Measurements from ENCODE around the gene SLC19A1.

Gene SLC19A1

DNA sequence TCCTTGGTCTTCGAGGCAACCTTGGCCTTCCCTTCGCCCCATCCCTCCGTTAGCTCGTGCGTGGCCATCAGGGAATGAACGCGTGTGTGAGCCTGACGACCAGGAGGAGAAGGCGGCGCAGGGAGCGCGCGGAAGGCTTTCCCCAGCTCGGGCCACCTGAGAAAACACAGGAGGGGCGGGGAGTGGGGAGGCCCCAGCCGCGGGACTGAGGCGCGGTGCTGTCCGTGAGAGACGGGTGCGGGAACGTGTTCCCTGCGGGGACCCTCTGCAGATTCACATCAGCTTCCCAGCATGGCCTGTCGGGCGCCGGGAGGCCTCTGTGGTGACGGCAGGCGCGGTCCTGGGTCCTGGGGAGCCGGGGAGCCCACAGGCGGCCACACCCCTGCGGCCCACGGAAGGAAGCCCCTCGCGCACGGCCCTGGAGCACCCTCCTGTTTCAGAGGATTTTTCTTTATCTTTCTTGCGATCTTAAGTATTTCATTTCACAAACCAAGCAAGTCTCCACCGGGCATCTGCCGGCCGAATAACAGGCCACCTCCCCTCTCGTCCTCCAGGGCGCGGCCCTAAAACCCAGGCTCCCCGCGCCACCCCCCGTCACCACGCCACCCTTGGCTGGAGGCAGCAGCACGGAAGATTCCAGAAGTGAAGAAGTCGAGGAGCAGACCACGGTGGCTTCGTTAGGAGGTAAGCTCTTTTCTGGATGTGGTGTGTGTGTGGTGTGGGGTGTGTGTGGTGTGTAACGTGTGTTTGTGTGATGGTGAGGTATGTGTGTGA, 66.3 kb downstream of the SLC19A1 start:
- no peak for TF ChIP-seq ZNF274 (IDR thresholded peaks at IDR 0.05; ENCODE audit: low read depth, low read length)
- no peak overlapping the region for H3K4me3 ChIP-seq (ENCODE audit: low read length)

- no peak for TF ChIP-seq ZNF274 (IDR thresholded peaks at IDR 0.05; ENCODE audit: low read depth, low read length)
- no peak overlapping the region for H3K4me3 ChIP-seq (ENCODE audit: low read length)
These were observed 67.1 kb downstream of the SLC19A1 start for GRCh38 chr21:45475004-45475685.

GRCh38 chr21:45474323-45474950, 67.8 kb downstream of the SLC19A1 start:
- H3K4me3 ChIP-seq (ENCODE audit: low read length) = no peak overlapping the region
- no peak for TF ChIP-seq ZNF274 (IDR thresholded peaks at IDR 0.05; ENCODE audit: low read depth, low read length)

DNA sequence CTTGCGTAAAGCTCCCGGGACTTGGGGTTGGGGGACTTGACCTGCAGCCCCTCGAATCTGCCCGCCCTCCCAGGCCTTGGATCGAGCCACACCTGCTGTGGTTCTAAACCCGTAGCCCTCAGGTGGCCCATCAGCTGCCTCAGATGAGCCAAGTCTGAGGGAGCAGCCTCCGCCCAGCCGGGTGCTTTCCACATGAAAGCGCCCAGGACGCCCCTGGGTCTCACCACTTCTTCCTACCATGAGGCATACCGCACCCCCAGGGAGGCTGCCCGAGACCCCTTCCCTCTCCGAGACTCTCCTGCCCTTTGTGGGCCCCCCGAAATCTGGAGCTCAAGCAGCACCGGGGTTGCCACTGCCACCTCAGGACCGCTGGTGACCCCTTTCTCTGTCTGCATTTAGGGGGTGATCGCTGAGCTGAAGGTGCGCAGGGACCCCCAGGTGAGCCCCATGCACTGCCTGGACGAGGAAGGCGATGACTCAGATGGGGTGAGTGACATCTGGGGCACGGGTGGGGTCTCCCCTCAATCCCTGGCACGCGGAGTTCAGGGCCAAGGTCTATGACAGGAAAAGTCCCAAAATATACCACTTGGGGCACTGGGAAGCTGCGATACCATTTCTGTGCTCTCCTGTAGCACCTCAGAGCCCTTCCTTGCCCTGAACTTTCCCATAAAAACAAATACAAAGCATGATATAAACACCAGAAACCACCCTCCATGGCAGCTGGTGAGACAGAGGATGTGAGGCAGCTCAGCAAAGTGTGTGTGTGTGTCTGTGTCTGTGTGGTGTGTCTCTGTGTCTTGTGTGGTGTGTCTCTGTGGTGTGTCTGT, 68.5 kb downstream of the SLC19A1 start:
- no peak for TF ChIP-seq ZNF274 (IDR thresholded peaks at IDR 0.05; ENCODE audit: low read depth, low read length)
- H3K4me3 ChIP-seq (ENCODE audit: low read length) = no peak overlapping the region

DNA sequence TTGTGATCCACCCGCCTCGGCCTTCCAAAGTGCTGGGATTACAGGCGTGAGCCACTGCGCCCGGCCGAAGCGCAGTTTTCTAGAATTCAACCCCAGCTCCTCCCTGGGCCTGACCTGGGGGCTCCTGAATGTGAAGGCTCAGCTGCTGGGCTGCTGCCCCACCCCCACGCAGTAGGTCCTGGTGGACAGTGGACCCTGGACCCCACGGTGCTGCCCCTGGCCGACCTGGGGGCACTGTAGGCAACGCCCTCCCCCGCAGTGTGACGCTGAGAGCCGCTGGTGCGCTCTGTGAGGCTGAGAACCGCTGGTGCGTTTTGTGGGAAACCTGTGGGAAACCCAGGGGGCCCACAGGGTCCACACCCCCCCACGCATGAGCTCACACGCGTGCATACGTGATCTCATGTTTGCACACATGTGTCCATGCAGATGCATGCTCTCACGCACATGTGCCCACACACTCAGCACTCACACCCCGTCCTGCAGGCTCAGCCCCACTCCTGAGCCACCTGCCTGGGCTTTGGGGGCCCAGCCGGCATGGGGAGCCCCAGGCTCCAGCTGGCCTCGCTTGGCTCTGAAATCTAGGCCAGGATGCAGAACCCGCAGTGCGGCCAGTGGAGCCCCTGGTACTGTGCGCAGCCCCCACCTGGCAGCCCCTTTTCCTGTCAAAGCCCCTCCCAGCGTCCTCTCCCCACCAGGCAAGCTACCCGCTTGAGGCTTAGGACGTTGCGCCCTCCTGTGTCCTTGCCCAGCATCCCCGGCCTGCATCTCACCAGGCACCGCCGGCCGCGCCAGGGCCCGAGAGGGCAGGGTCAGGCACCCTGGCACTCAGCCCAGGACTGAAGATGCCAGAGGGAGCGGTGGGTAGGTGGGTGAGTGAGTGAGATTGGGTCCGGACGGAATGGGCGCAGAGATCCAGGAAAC, 69.5 kb downstream of the SLC19A1 start:
- no peak for TF ChIP-seq ZNF274 (IDR thresholded peaks at IDR 0.05; ENCODE audit: low read depth, low read length)
- H3K4me3 ChIP-seq (ENCODE audit: low read length) = no peak overlapping the region

DNA sequence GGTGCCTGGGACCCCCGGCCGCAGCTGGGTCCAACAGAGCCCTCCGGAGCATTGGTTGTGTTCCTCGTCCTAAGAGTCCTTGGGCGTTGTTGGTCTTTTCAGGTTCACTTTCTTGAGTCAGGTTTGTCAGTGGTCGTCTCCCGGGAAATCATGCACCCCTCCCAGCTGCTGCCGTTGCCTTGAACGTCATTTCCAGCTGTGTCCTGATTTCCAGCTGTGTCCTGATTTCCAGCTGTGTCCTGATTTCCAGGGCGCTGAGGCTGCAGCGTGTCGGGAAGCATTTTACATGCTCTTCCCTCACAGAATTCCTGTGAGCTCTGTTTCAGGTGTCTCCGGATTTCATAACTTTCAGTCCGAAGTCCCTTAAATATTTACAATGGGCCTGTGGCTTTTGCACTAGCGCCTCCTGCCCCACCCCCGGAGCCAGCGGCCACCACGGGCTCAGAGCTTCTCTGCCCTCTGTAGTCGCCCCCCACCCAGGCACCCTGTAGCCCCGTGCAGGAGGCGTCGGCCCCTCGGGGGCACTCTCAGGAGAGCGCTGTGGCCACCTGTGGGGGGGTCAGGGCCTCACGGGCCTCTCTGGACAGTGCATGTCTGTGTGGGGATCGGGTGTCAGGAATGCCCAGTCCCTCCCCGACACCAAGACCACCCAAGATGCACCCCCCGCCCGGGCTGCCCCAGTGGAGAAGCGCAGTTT, 70.6 kb downstream of the SLC19A1 start:
- TF ChIP-seq ZNF274 (IDR thresholded peaks at IDR 0.05; ENCODE audit: low read depth, low read length) = no peak
- no peak overlapping the region for H3K4me3 ChIP-seq (ENCODE audit: low read length)

- no peak for TF ChIP-seq ZNF274 (IDR thresholded peaks at IDR 0.05; ENCODE audit: low read depth, low read length)
- H3K4me3 ChIP-seq (ENCODE audit: low read length) = no peak overlapping the region
These were observed 71.3 kb downstream of the SLC19A1 start for GRCh38 chr21:45470773-45471524.

DNA sequence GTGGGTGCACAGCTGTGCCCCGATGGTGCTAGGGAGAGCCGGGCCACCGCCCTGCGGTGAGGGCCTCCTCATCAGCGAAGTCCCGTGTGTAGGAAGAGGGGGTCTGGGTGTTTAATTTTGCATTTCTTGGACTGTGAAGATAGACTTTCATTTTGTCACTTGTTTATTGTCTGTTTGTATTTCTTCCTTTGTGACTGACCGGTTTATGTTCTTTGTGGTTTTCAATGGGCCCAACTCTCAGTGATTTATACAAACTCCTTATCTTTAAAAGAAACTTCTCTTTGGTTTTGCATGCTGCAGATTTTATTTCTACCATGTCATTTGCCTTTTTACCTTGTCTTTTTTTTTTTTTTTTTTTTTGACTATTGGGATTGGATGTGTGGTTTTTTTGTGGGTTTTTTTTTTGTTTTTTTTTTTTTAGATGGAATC, 72.1 kb downstream of the SLC19A1 start:
- TF ChIP-seq ZNF274 (IDR thresholded peaks at IDR 0.05; ENCODE audit: low read depth, low read length) = no peak
- no peak overlapping the region for H3K4me3 ChIP-seq (ENCODE audit: low read length)

GRCh38 chr21:45469273-45470086, 72.8 kb downstream of the SLC19A1 start:
- no peak for TF ChIP-seq ZNF274 (IDR thresholded peaks at IDR 0.05; ENCODE audit: low read depth, low read length)
- H3K4me3 ChIP-seq (ENCODE audit: low read length) = no peak overlapping the region

- no peak overlapping the region for H3K4me3 ChIP-seq (ENCODE audit: low read length)
- TF ChIP-seq ZNF274 (IDR thresholded peaks at IDR 0.05; ENCODE audit: low read depth, low read length) = no peak
These were observed 73.3 kb downstream of the SLC19A1 start for GRCh38 chr21:45468971-45469272.

All from GM08714 (cell line).